ENCODE results near the gene YAP1. TPM values are rescaled to one million over a fixed set of nuclear protein-coding genes. Genes with fewer than 3 reads are reported as not detected.

The YAP1 gene
- polyA plus RNA-seq, 2 of the 4 experiments (the other 2 are of a cell fraction), result 40.4 to 48.0 TPM

DNA sequence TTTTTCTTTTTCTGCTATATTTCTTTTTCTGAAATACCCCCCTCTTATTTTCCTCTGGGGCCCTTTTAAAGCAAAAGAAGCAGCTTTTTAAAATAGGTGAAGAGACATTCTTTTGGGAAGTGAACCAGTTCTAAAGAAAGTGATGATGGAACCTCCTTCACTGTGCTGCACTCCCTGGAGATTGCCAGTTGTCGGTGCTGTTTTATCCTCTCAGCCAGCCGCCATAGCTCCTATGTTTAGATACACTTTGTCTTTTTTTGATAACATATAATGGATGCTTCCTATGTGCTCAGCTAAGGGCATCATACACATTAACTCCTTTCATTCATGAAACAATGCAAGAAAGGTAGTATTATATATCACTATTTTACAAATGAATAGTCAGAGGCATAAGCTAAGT, 49.0 kb upstream of the YAP1 start:
- ChIA-PET POLR2A (no interaction called here), CTCF (interaction anchor here (0.6 kb wide), 1 partner anchor 28 kb away, joined by 3 read pairs; no protein-coding TSS in a partner anchor)
- DNase-seq (ENCODE audit: low read depth in 1 of 2, low spot score in 1 of 2), result no peak
- Histone ChIP-seq H3K4me3 (no peak overlapping the region), H3K4me1 (no peaks in the 10 kb centered on the region), H3K9me3 (no peaks in the 10 kb centered on the region), H3K4me2 (no peak overlapping the region), H3K27ac (no peak overlapping the region)
- TF ChIP-seq, protein P1, sequence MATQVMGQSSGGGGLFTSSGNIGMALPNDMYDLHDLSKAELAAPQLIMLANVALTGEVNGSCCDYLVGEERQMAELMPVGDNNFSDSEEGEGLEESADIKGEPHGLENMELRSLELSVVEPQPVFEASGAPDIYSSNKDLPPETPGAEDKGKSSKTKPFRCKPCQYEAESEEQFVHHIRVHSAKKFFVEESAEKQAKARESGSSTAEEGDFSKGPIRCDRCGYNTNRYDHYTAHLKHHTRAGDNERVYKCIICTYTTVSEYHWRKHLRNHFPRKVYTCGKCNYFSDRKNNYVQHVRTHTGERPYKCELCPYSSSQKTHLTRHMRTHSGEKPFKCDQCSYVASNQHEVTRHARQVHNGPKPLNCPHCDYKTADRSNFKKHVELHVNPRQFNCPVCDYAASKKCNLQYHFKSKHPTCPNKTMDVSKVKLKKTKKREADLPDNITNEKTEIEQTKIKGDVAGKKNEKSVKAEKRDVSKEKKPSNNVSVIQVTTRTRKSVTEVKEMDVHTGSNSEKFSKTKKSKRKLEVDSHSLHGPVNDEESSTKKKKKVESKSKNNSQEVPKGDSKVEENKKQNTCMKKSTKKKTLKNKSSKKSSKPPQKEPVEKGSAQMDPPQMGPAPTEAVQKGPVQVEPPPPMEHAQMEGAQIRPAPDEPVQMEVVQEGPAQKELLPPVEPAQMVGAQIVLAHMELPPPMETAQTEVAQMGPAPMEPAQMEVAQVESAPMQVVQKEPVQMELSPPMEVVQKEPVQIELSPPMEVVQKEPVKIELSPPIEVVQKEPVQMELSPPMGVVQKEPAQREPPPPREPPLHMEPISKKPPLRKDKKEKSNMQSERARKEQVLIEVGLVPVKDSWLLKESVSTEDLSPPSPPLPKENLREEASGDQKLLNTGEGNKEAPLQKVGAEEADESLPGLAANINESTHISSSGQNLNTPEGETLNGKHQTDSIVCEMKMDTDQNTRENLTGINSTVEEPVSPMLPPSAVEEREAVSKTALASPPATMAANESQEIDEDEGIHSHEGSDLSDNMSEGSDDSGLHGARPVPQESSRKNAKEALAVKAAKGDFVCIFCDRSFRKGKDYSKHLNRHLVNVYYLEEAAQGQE (IDR thresholded peaks at IDR 0.05), result no peak
- FAIRE-seq, result no peak
- no peak for ATAC-seq
- 79% methylated on average over 2 of the region's 2 CpGs for WGBS (ENCODE audit: missing lambda C conversion rate)

- 94% methylated on average over 2 of the region's 2 CpGs for WGBS (ENCODE audit: missing lambda C conversion rate)
- CTCF ChIA-PET, result no interaction called here
- FAIRE-seq (no peak), DNase-seq (ENCODE audit: low read depth in 1 of 2, low spot score in 1 of 2) (no peak), ATAC-seq (no peak)
- H3K4me3 ChIP-seq, result no peak overlapping the region
- no peak overlapping the region for H3K4me2 ChIP-seq
- H3K4me1 ChIP-seq, result no peaks in the 10 kb centered on the region
- no peak overlapping the region for H3K27ac ChIP-seq
- no peak for TF ChIP-seq GATA3 (IDR thresholded peaks at IDR 0.05; ENCODE audit: borderline replicate concordance)
- TF ChIP-seq SREBF2 (IDR thresholded peaks at IDR 0.05), result no peak
- no peak for TF ChIP-seq ZSCAN20 (CRISPR knock-in tag; IDR thresholded peaks at IDR 0.05)
- no peak for TF ChIP-seq FOXS1 (CRISPR knock-in tag; IDR thresholded peaks at IDR 0.05)
- TF ChIP-seq HDAC2 (IDR thresholded peaks at IDR 0.05), result no peak
- H3K9me3 ChIP-seq, result no peaks in the 10 kb centered on the region
- POLR2A ChIA-PET, result interaction anchor here (0.6 kb wide), 1 partner anchor 437 kb away, joined by 4 read pairs; no protein-coding TSS in a partner anchor
Measured at GRCh38 chr11:102062106-102062505, 48.1 kb upstream of the YAP1 start.

GRCh38 chr11:102064316-102064715, 45.9 kb upstream of the YAP1 start:
- ChIA-PET CTCF (no interaction called here), POLR2A (interaction anchor here (0.5 kb wide), 1 partner anchor 1256 kb away, joined by 3 read pairs; no protein-coding TSS in a partner anchor)
- Histone ChIP-seq H3K9me3 (no peaks in the 10 kb centered on the region), H3K4me1 (no peaks in the 10 kb centered on the region), H3K27ac (no peak overlapping the region), H3K4me2 (no peak overlapping the region), H3K4me3 (no peak overlapping the region)
- TF ChIP-seq ELK1 (IDR thresholded peaks at IDR 0.05; ENCODE audit: low read depth, low read length), result no peak
- TF ChIP-seq, protein P2, sequence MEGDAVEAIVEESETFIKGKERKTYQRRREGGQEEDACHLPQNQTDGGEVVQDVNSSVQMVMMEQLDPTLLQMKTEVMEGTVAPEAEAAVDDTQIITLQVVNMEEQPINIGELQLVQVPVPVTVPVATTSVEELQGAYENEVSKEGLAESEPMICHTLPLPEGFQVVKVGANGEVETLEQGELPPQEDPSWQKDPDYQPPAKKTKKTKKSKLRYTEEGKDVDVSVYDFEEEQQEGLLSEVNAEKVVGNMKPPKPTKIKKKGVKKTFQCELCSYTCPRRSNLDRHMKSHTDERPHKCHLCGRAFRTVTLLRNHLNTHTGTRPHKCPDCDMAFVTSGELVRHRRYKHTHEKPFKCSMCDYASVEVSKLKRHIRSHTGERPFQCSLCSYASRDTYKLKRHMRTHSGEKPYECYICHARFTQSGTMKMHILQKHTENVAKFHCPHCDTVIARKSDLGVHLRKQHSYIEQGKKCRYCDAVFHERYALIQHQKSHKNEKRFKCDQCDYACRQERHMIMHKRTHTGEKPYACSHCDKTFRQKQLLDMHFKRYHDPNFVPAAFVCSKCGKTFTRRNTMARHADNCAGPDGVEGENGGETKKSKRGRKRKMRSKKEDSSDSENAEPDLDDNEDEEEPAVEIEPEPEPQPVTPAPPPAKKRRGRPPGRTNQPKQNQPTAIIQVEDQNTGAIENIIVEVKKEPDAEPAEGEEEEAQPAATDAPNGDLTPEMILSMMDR (IDR thresholded peaks at IDR 0.05), result no peak
- no peak for TF ChIP-seq JUNB (IDR thresholded peaks at IDR 0.05)
- TF ChIP-seq SMC3 (IDR thresholded peaks at IDR 0.05), result no peak
- no peak for TF ChIP-seq EHF (CRISPR knock-in tag; IDR thresholded peaks at IDR 0.05)
- TF ChIP-seq JUN (IDR thresholded peaks at IDR 0.05), result no peak
- no peak for TF ChIP-seq HOXA7 (CRISPR knock-in tag; IDR thresholded peaks at IDR 0.05)
- TF ChIP-seq HES2 (IDR thresholded peaks at IDR 0.05), result no peak
- TF ChIP-seq NPAS2 (CRISPR knock-in tag; IDR thresholded peaks at IDR 0.05; ENCODE audit: borderline replicate concordance), result no peak
- no peak for TF ChIP-seq ZSCAN20 (CRISPR knock-in tag; IDR thresholded peaks at IDR 0.05)
- TF ChIP-seq TFCP2L1 (CRISPR knock-in tag; IDR thresholded peaks at IDR 0.05), result no peak
- TF ChIP-seq EP300 (IDR thresholded peaks at IDR 0.05), result no peak
- TF ChIP-seq EHMT2 (IDR thresholded peaks at IDR 0.05; ENCODE audit: low read depth), result no peak
- no peak for TF ChIP-seq TP53 (CRISPR knock-in tag; IDR thresholded peaks at IDR 0.05)
- no peak for TF ChIP-seq ZNF302 (CRISPR knock-in tag; IDR thresholded peaks at IDR 0.05)
- no peak for TF ChIP-seq CHD2 (IDR thresholded peaks at IDR 0.05; ENCODE audit: low read length, partially characterized antibody)
- TF ChIP-seq GATA3 (IDR thresholded peaks at IDR 0.05; ENCODE audit: borderline replicate concordance), result no peak
- TF ChIP-seq PHF8 (IDR thresholded peaks at IDR 0.05; ENCODE audit: borderline replicate concordance, low read depth), result no peak
- TF ChIP-seq POLR2AphosphoS2 (conservative IDR thresholded peaks at IDR 0.05; ENCODE audit: low read length), result no peak
- TF ChIP-seq, protein P3, sequence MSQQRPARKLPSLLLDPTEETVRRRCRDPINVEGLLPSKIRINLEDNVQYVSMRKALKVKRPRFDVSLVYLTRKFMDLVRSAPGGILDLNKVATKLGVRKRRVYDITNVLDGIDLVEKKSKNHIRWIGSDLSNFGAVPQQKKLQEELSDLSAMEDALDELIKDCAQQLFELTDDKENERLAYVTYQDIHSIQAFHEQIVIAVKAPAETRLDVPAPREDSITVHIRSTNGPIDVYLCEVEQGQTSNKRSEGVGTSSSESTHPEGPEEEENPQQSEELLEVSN (IDR thresholded peaks at IDR 0.05; ENCODE audit: borderline replicate concordance, low read depth), result no peak
- no peak for ATAC-seq
- DNase-seq (ENCODE audit: low read depth in 1 of 2, low spot score in 1 of 2), result no peak
- no peak for FAIRE-seq
- 92% methylated on average over 2 of the region's 2 CpGs for WGBS (ENCODE audit: missing lambda C conversion rate)
